Glomerular visceral epithelial cell (primary cell): Measurements from ENCODE around the gene DDX54.
"Not testable (repeated sequence)": the region's sequence is repeated elsewhere in the genome, so short reads cannot be mapped to it uniquely, and the experiment has no call there.

Source experiments
- DNase-seq: peaks from one replicate; pipeline ENCODE4 v3.0.0-alpha.2; 2016; ENCODE audit errors: extremely low spot score

The DDX54 gene

GRCh38 chr12:113142173-113142885, 42.9 kb downstream of the DDX54 start:
- no peak for DNase-seq

DNA sequence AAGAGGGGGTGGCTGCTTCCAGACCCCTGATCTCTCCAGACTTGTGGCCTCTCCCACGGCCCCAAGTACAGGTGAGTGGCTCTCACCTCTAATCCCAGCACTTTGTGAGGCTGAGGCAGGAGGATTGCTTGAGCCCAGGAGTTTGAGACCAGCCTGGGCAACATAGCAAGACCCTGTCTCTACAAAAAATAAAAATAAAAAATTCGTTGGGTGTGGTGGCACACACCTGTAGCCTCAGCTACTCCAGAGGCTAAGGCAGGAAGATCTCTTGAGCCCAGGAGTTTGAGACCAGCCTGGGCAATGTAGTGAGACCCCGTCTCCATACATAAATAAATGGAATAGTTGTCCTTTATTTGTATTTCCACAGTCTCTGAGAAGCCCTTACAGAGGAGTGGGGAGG, 43.6 kb downstream of the DDX54 start:
- DNase-seq = not testable (repeated sequence)

GRCh38 chr12:113140706-113141105, 44.6 kb downstream of the DDX54 start:
- no peak for DNase-seq

GRCh38 chr12:113138826-113139225, 46.5 kb downstream of the DDX54 start:
- peak; percentile 79 for DNase-seq

DNA sequence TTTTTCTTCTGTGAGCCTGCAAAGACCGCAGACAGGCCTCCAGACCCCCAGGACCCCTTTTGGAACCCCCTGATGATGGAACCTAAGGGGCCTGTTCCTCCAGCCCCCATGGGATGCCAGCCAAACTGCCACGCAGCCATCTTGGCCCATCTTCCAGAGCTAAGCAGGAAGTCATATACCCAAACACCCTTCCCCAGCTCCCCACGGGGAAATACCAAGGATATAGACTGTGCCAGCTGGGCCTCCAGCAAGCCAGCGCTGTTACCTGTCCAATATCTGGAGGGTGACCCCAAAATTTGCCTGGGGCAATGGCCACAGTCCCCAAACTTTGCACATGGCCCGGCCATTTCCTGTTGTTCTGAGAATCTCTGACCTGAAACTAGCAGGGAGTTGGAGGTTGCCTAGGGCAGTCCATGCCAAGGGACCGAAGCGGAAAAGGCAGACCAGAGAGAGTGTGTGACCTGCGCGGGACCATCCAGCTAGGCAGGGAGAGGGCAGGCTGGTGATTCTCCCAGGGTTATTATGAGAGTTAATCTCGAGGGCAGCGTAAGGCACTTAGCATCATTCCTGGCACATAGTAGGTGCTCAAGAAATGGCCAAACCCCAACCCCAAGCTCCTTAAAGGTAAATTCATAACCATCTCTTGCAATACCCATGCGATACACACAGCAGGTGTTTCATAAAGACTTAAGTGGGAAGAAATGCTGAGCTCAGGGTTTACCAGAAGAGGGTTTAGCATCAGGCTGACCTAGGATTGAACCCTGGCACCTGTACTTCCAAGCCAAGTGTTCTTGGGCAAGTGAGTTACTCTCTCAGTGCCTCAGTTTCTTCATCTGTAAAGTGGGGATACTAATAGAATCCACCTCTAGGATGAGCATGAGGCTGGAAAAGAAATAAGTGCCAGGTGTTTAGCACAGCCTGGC, 47.2 kb downstream of the DDX54 start:
- DNase-seq = no peak

GRCh38 chr12:113136990-113137511, 48.2 kb downstream of the DDX54 start:
- no peak for DNase-seq

GRCh38 chr12:113136128-113136989, 48.9 kb downstream of the DDX54 start:
- peak; percentile 41 for DNase-seq

DNA sequence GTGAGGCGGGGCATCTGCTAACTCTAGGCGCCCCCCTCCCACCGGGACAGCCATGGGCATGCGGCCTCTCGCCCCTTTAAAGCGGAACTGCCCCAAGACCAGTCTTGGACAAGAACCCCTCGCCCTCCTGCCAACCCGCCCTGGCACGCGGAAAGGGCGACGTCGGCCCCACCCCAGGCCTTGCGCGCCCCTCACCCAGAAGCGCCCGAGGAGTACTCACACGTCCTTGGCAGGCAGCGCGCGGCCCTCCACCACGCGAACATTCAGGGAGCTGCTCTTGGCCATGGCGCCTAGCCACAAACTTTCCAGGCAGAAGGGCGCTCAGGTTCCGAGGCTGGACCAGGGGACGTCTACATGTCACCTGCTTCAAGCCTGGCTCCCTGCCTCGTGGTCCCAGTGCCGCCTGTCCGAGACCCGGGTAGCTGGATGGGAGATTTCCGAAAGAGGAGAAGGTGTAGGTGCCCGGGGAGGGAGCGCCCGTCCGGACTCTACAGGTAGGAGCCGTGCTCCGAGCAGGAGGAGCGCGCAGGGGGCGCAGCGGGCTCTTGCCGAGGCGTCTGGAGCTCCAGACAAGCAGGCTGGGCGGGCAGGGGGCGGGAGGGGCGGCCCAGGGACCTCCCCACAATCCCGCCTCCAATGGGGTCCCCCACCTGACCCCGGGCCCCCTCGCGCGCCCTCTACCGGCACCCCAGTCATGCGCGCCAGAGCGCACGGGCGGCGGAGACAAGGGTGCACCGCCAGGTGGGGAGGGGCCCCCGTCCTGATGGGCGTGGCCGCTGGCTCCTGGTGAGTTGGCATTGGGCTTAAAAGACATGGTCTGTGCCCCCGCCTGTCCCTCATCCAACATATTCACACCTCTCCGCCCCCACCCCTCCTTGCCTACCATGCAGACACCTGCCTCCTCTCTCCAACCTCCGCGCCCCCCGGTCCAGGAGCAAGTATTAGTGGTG, 49.8 kb downstream of the DDX54 start, which contains the start of gene RASAL1:
TSS of gene RASAL1 (minus strand) at position 584 of the 950 bp plus-strand sequence. CDS start at position 285, 299 bp downstream.
- peak; percentile 55 for DNase-seq

GRCh38 chr12:113134521-113134951, 50.7 kb downstream of the DDX54 start:
- no peak for DNase-seq

DNA sequence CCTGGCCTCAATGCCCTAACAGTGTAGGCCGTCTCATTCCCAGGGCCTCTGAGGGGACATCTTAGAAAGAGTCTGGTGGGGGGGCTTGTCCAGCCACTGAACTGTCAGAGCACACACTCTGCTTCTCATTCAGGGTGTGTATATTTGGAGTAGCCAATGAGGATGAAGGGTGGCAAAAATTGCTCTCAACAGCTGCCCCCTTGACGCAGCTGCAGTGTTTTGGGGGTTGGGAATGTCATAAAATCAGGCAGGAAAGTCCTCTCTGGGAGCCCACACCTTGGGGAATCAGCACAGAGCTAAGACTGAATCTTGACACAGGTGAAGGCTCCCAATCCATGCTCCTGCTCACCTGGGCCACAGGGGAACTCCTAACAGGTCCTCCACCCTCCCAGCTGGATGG, 51.2 kb downstream of the DDX54 start:
- no peak for DNase-seq

- no peak for DNase-seq
These were observed 51.6 kb downstream of the DDX54 start for GRCh38 chr12:113133666-113134065.

DNA sequence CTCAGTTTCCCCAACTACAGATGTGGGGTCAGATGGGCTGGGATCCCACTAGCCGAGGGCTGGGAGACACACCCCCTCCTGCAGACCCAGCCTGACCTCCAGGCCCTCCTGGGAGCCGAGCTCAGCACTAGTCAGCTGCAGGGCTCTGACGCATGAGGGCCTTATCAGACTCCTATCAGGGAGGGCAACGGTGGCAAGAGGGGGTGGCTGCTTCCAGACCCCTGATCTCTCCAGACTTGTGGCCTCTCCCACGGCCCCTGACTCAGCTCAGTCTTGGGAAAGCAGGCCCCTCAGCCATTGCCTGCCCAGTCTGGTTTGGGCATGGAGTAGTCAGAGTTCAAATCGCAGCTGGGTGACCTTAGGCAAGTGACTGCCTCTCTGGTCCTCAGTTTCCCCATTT, 52.2 kb downstream of the DDX54 start:
- DNase-seq = no peak

- no peak for DNase-seq
These were observed 53.7 kb downstream of the DDX54 start for GRCh38 chr12:113131556-113131955.

- peak; percentile 85 for DNase-seq
These were observed 54.7 kb downstream of the DDX54 start for GRCh38 chr12:113130457-113131135.

- no peak for DNase-seq
These were observed 55.4 kb downstream of the DDX54 start for GRCh38 chr12:113129664-113130456.

DNA sequence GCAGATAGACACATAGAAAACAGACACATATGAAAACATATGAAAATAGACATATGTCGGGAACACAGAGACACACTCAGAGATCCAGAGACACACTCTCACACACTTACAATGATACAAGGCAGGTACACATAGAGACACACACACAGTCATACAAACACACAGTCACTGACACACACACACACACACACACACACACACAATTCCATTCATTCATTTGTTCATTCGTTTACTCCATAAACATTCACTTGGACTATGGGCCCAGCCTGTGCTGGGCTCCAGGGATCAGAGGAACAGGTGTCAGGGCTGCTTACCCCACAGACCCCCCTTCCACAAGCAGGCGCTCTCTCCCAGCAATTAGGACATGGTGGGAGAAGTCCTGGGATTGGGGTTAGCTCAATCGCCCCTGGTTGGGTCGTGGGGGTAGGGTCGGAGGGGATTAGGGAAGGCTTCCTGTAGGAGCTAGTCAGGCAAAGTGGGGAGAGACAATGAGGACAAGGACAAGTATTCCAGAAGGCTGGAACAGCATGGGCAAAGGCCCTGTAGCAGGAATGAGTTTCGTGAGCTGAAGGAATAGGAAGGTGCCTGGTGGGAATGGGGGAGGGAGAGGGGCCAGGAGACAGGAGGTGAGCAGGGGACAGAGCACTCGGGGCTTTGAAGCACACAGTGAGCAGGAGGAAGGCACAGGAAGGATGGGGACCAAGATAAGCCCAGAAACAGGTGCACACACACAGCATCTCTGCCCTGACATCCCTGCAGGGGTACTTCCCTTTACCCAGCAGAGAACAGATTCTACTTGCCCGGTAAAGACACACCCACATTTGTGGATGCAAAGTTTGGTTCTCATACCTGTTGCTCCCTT, 56.2 kb downstream of the DDX54 start:
- DNase-seq = no peak

DNA sequence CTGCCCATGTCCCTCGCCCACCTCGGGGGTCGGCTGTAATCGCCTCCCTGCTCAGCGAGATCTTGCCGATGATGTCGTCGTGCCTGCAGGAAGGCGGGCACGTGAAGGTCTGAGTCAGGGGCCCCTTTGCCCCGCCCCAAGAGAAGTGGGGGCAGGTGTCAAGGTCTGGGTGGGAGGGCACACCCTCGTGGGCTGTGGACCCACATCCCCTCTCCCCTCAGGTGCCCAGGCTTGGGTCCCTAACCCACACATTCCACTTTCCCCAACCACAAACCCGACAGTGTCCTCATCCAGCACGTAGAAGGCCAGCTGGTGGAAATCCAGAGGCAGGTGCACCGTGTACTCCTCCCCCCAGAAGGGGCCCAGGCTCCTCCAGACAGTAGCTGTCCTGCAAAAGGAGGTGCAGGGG, 57.5 kb downstream of the DDX54 start:
- peak; percentile 7 for DNase-seq
